ENCODE measurements around the gene AOAH. TPM values are rescaled to one million over a fixed set of nuclear protein-coding genes. Genes with fewer than 3 reads are reported as not detected.

Gene AOAH
- total RNA-seq, 1 donor from 2014 or later, result 7.4 TPM

GRCh38 chr7:36690041-36690440, 34.3 kb downstream of the AOAH start:
- Histone ChIP-seq H3K4me1 (no peaks in the 10 kb centered on the region), H3K27ac (no peak overlapping the region), H3K9me3 (no peaks in the 10 kb centered on the region), H3K27me3 (no peaks in the 10 kb centered on the region), H3K36me3 (no peaks in the 10 kb centered on the region), H3K4me3 (no peak overlapping the region)
- no peak for DNase-seq (ENCODE audit: extremely low spot score in 2 of 2)
- TF ChIP-seq POLR2AphosphoS5 (IDR thresholded peaks at IDR 0.05; ENCODE audit: insufficient read depth in 1 of 2, low read depth in 1 of 2) (no peak), POLR2A (IDR thresholded peaks at IDR 0.05) (no peak), CTCF (IDR thresholded peaks at IDR 0.05) (no peak)
- intact Hi-C loops (cut with DNase I), result no loop called here

GRCh38 chr7:36686499-36686898, 37.8 kb downstream of the AOAH start:
- no peak for TF ChIP-seq CTCF (IDR thresholded peaks at IDR 0.05)
- TF ChIP-seq POLR2A (IDR thresholded peaks at IDR 0.05), result no peak
- no peak for TF ChIP-seq POLR2AphosphoS5 (IDR thresholded peaks at IDR 0.05; ENCODE audit: insufficient read depth in 1 of 2, low read depth in 1 of 2)
- H3K27ac ChIP-seq, result no peak overlapping the region
- H3K9me3 ChIP-seq, result no peaks in the 10 kb centered on the region
- intact Hi-C loops (cut with DNase I), result no loop called here
- no peaks in the 10 kb centered on the region for H3K4me1 ChIP-seq
- no peak overlapping the region for H3K4me3 ChIP-seq
- no peaks in the 10 kb centered on the region for H3K36me3 ChIP-seq
- H3K27me3 ChIP-seq, result no peaks in the 10 kb centered on the region
- DNase-seq (ENCODE audit: extremely low spot score in 2 of 2), result no peak

- no peak overlapping the region for H3K27ac ChIP-seq
- H3K4me1 ChIP-seq, result no peaks in the 10 kb centered on the region
- H3K4me3 ChIP-seq, result no peak overlapping the region
- TF ChIP-seq POLR2AphosphoS5 (IDR thresholded peaks at IDR 0.05; ENCODE audit: insufficient read depth in 1 of 2, low read depth in 1 of 2) (no peak), CTCF (IDR thresholded peaks at IDR 0.05) (no peak), POLR2A (IDR thresholded peaks at IDR 0.05) (no peak)
- no peaks in the 10 kb centered on the region for H3K9me3 ChIP-seq
- H3K27me3 ChIP-seq, result no peaks in the 10 kb centered on the region
- DNase-seq (ENCODE audit: extremely low spot score in 2 of 2), result no peak
- H3K36me3 ChIP-seq, result no peaks in the 10 kb centered on the region
- intact Hi-C loops (cut with DNase I), result no loop called here
Observed at GRCh38 chr7:36684954-36685353, 39.3 kb downstream of the AOAH start.

GRCh38 chr7:36683695-36684357, 40.5 kb downstream of the AOAH start:
- Histone ChIP-seq H3K4me1 (no peaks in the 10 kb centered on the region), H3K27ac (no peak overlapping the region), H3K27me3 (no peaks in the 10 kb centered on the region), H3K4me3 (no peak overlapping the region), H3K36me3 (no peaks in the 10 kb centered on the region), H3K9me3 (no peaks in the 10 kb centered on the region)
- intact Hi-C loops (cut with DNase I), result no loop called here
- TF ChIP-seq POLR2A (IDR thresholded peaks at IDR 0.05) (no peak), CTCF (IDR thresholded peaks at IDR 0.05) (no peak), POLR2AphosphoS5 (IDR thresholded peaks at IDR 0.05; ENCODE audit: insufficient read depth in 1 of 2, low read depth in 1 of 2) (no peak)
- no peak for DNase-seq (ENCODE audit: extremely low spot score in 2 of 2)

GRCh38 chr7:36683111-36683510, 41.2 kb downstream of the AOAH start:
- intact Hi-C loops (cut with DNase I), result no loop called here
- TF ChIP-seq POLR2AphosphoS5 (IDR thresholded peaks at IDR 0.05; ENCODE audit: insufficient read depth in 1 of 2, low read depth in 1 of 2) (no peak), CTCF (IDR thresholded peaks at IDR 0.05) (no peak), POLR2A (IDR thresholded peaks at IDR 0.05) (no peak)
- DNase-seq (ENCODE audit: extremely low spot score in 2 of 2), result no peak

More at GRCh38 chr7:36683111-36683510, 41.2 kb downstream of the AOAH start:
- Histone ChIP-seq H3K9me3 (no peaks in the 10 kb centered on the region), H3K27ac (no peak overlapping the region), H3K27me3 (no peaks in the 10 kb centered on the region), H3K4me1 (no peaks in the 10 kb centered on the region), H3K4me3 (no peak overlapping the region), H3K36me3 (no peaks in the 10 kb centered on the region)
